GM18502 (cell line): ENCODE measurements around the gene CCSER2.
"Not testable (repeated sequence)": the region's sequence is repeated elsewhere in the genome, so short reads cannot be mapped to it uniquely, and the experiment has no call there.

Experiments
- ATAC-seq: cut with Tn5 transposase; IDR thresholded peaks from one replicate; pipeline ENCODE4 v1.9.1; 2021; ENCODE audit warnings: mild to moderate bottlenecking; ENCODE audit not compliant: unreplicated experiment, poor library complexity

CCSER2 gene

DNA sequence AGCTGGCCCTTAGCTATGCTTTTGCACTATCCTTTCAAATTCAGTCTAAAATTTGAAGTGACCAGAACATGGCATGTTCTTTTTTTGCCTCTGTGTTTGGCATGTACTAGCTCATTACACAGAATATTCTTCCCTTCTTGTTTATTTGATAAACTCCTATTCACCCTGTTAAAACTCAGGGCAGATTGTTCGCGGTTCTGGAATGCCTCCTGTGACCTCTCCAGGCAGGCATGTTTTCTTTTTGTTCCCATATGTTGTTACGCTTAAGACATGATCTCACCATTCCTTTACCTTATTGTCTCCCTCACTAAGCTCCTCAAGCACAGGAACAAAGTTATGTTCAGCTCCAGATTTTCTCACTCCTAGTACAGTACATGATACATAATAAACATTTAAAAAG, 181.7 kb downstream of the CCSER2 start:
- no peak for ATAC-seq

DNA sequence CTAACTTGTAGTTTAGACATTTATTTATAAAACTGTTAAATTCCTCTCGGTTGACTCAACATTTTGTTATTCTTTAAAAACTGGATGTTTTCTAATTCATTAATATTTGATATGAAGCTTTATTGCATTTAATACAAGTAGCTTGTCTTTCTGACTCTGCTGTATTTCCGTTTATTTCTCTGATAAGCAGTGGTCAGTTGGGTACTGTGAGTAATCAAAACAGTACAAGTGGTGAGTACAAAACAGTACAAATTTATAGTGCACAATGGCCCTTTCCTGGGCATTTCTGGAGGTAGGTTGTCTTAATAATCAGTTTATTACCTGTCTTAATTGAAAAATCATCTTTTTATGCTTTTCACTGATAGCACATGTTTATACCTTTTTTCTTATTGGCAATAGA, 182.7 kb downstream of the CCSER2 start:
- ATAC-seq, result no peak

DNA sequence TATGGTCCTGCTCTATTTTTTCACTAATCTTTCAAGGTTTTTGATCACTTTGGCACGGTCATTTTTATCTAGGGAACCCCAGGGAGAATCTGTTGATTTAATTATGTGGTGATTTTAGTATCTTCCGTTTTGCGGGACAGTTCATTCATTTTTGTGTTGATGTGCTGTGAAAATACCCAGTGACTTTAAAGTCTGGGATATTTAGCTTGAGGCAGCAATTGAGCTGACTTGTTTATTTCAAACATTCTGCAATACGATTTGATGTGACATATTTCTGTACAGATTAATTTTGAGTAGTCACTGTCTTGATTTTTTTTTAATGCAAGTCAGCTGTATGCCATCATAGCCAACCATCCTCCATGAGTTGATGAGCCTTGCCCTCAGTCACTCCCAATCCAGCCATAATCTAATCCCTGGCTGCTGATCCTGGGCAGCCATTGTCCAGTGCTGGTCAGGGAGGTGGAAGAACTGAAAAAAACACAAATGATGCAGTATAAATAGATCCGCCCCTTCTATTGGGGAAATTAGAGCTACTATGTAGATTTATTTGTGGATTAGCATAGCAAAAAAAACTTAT, 183.4 kb downstream of the CCSER2 start:
- no peak for ATAC-seq

DNA sequence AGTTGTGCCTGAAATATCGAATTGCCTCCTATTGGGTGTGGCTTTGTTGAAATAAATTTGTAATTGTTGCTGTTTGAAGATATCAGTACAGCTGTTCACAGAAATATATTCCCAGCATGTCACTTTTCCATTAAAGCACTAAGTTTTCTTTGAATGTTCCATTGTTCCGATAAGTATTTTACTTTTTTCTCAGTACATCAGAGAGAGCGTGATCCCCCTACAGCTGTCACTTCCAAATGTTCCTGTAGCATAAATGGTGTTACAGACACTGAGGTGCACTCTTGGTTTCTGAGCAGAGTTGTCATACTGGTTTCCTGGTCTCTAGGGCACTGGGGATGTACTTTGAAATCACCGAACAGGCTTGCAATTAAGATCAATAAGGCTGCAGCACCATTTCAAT, 189.2 kb downstream of the CCSER2 start:
- no peak for ATAC-seq

DNA sequence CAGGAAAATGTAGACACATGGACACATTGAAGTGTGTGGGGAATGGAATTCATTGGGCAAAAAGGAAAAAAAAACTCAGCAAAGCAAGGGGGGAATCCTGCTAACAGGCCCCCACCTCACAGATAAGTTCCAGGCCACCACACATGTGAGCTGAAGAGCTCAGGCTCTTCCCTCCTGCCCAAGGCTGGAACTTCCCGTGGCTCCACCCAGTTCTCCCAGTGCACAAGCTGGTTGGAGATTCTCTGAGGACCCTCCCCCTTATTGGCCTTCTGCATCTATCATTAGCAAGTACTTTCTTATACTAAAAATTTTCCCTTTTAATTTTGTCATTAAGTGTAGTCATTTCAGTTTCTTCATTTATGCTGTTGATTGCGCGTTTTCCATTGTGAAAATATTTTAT, 190.8 kb downstream of the CCSER2 start:
- ATAC-seq, result no peak

DNA sequence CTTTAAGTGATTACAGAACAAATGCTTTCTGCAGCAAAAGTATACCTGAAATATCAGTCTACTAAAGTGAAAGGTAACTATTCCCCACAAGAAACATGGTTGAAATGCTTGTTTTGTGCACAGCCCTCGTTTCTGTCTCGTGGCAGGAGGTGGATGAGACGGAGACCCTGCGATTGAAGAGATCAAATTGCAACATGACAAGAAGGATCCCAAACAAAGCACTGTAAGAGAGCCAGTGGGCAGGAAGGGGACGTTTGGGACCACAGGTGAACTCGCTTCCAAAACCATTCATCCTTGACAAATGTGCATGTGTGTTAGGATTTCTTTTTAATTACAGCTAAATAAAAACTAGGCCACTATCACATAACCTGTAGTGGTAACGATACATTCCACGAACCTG, 192.6 kb downstream of the CCSER2 start:
- ATAC-seq, result no peak

DNA sequence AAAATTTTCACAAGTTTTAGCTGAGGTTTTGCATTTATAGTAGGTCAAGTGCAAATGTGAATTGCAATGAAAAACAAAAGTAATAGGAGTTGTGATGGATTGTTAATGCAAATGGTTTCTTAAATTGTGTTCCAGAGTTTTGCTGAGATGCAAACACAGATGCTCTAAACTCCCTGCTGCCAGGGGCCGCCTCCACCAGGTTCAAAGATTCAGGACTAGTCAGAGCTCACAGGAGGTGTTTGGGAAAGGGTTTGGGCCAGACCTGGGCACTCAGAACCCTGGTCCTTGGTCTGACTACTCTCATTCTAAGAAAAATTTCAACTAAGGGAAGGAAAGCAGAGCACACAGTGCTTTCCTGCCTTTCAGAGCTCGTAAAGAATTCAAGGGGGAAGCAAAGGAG, 193.1 kb downstream of the CCSER2 start:
- ATAC-seq, result no peak

DNA sequence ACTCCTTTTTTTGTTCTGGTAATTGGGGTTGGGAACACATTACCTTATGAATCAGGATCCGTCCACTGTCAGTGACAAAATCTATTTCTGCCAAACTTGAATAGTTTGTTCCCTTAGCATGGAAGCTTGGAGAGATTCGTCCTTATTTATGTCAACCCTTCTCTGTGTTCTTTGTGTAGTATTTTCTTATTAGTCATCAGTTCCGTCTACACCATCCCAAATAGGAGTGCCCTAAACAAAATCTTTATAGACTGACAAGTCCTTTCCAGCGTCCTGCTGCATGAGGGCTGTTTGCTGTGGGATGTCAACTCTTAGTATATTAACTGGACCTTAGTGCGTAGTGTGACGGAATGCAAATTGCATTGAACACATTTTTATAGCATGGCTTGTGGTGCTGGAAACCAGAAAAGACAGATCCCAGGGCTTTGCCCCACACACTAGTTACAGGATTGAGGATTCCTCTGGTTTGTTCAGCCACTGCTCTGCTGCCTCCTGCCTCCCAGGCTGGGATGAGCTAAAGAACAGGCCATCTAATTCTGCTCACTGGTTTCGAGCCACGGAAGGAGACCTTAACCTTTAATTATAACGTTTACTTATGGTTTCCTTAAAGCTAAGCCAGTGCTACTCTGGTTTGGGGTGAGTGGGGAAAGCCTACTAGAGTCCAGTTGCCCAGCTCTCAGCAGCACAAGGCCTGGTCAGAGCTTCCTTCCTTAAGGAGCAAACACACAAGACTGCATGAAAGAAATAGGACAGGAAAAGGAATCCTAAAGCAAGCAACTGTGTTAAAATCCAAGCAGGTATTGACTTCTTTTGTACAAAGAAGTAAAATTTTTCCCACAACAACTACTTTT, 194.4 kb downstream of the CCSER2 start:
- ATAC-seq, result no peak

DNA sequence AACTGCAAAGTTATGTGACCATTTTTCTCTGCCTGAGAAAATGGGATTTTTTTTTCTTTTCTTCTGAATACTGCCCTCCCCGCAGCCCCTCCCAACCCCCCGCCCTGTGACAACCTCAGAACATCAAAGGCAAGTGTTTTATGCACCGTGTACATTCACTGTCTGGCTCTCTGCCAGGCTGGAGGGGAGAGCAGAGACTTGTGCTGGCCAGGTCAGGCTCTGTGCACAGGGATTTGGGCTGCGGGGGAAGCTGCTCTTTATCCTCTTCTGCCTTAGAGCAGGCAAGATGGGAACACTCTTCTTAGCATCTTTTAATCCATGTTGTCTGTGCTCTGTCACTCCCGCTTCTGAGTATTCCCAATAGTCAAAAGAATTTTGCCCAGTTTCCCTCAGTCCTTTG, 195.1 kb downstream of the CCSER2 start:
- no peak for ATAC-seq

DNA sequence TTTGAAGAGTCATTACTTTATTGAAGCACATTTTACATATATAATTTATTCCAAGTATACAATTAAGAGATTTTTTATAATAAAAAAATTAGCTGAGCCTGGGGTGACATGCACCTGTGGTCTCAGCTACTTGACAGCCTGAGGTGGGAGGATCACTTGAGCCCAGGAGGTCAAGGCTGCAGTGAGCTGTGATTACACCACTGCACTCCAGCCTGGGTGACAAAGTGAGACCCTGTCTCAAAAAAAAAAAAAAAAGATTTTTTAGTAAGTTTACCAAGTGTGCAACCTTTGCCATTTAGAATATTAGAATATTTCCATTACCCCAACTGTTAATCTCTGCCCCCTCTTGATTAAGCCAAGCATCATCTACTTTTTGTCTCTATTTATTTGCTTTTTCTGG, 196.0 kb downstream of the CCSER2 start:
- ATAC-seq, result no peak

DNA sequence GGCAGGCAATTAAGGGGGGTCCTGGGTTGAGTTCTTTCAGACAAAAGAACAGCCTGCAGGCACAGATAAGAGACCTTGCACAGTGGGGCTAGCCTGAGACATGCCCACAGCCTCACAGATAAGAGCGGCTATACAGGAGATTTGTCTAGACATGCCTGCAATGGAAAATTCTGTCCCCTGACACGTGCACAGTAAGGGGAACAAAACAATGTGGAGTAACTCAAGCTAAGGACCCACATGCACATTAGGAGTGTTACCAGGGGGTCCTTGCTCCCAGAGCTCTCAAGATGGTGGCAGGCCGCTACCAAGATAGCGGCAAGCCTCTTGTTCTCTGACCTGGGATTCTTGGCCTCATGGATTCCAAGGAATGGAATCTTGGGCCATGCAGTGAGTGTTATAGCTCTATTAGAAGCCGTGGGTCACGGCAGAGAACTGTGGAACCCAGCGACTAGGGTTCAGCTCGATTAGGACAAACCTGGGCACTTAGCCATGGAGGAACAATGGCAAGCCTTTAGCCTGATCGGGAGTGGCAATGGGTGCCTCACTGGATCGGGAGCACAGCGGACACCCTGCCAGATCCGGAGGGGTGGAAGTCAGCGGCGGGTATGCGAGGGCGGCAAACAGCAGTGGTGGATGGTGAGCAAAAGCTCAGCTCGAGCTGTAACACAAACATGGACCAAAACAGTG, 196.9 kb downstream of the CCSER2 start:
- ATAC-seq, result no peak

DNA sequence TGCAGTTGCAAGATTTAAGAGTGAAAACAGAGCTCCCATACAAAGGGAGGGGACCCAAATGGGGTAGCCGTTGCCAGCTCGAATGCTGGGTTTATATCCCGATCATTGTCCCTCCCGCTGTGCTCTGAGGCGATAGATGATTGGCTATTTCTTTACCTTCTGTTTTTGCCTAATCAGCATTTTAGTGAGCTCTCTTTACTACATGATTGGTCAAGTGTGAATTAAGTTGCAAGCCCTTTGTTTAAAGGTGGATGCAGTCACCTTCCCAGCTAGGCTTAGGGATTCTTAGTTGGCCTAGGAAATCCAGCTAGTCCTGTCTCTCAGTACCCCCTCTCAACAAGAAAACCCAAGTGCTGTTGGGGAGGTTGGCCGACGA, 197.4 kb downstream of the CCSER2 start:
- not testable (repeated sequence) for ATAC-seq

DNA sequence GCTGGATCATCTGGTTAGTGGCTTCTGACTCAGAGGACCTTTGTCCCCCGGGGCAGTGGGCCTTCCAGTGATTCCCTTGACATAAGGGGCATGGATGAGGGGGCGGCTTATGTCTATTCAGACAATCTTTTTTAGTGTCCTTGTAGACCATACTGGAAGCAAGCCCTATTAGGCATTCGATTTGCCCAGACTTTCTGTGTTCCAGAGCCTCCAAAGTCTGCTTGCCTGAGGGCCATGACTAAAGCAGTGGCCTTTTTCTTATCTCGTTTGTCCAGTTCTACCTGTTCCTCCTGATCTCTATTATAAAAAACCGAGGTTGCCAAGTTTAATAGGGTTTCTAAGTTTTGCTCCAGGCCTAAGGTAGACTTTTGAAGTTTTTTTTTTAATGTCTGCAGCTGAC, 199.0 kb downstream of the CCSER2 start:
- ATAC-seq, result not testable (repeated sequence)

DNA sequence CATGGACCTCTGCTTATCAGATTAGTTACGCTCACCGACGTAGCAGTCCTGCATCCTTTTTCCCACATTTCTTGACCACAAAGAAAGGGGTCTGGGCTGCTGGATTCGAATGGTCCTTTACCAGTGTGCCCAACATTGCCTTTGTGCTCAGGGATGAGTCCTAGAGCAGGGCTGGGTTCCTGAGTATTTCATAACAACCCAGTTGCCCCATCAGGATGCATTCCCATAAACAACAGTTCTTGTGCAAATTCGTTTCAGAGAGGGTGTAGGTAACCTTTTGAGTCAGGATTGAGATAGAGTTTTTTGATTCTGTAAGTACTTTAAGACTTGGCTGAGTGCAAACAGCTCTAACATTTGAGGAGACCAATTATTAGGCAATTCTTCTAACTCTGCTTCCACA, 200.1 kb downstream of the CCSER2 start:
- ATAC-seq, result not testable (repeated sequence)

DNA sequence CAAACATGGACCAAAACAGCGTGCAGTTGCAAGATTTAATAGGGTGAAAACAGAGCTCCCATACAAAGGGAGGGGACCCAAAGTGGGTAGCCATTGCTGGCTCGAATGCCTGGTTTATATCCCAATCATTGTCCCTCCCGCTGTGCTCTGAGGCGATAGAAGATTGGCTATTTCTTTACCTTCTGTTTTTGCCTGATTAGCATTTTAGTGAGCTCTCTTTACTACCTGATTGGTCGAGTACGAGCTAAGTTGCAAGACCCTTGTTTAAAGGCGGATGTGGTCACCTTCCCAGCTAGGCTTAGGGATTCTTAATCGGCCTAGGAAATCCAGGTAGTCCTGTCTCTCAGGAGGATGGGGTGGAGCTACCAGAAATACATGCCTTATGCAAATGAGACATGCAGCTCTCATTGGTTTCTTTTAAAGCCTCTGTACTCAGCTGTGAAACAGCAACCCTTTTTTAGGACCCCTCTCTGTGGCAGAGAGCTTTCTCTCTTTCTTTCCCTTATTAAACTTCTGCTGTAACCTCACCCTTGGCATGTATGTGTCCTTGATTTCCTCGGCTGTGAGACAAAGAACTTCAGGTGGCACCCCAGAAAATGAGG, 202.4 kb downstream of the CCSER2 start:
- no peak for ATAC-seq

DNA sequence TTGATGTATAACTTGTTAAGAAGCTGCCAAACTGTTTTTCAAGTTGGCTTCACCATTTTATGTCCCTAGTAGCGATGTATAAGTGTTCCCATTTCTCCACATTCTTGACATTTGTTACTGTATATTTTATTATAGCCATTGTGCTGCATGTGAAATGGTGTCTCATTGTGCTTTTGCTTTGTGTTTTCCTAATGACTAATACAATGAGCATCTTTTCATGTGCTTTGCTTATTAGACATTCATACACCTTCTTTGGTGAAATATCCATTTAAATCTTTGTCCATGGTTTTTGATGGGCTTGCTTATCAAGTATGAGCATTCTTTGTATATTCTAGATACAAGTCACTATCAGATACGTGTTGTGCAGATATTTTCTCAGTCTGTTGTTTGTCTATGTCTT, 203.0 kb downstream of the CCSER2 start:
- no peak for ATAC-seq

DNA sequence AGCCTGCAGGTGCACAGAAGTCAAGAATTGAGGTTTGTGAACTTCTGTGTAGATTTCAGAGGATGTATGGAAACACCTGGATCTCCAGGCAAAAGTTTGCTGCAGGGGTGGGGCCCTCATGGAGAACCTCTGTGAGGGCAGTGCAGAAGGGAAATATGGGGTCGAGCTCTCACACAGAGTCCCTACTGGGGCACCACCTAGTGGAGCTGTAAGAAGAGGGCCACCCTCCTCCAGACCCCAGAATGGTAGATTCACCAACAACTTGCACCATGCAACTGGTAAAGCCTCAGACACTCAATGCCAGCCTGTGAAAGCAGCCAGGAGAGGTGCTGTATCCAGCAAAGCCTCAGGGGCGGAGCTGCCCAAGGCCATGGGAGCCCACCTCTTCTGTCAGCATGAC, 205.8 kb downstream of the CCSER2 start:
- ATAC-seq, result no peak

DNA sequence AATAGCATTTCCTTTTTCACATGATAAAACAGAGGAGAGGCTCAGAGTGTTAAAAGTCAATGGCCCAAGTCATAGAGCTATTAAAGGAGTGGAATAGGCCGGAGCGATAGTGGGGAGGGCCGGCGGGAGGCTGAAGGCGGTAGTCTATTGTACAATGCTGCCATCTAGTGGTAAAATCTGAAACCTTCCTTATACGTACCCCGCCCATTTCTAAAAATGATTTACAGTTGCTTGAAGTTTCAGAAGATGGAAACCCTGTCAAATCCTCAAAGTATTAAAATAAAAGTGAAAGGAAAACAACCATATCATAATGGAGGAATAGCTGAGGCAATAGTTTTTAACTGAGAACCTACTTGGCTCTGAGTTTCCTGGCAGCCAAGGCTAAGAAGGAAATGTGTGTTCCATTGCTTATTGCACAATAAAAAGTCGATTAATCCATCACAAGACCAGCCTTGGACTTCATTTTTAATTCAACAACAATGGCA, 209.1 kb downstream of the CCSER2 start:
- ATAC-seq, result peak; percentile 72

DNA sequence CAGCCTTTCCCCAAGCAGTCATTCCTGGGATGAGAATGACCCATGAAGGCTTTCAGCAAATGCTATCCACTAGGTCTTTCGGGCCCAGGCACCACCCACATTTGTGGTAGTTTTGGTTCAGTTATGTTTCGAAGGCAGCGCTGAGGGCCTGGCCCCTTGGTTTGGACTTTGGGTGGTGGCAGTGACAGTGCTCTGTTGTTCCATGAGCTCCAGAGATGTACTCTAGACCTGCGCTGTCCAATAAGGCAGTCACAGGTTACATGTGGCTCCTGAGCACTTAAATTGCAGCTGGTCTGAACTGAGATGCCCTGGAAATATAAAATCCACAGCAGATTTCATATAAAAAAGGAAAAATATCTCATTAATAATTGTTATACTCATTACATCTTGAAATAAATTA, 209.6 kb downstream of the CCSER2 start:
- ATAC-seq, result no peak

DNA sequence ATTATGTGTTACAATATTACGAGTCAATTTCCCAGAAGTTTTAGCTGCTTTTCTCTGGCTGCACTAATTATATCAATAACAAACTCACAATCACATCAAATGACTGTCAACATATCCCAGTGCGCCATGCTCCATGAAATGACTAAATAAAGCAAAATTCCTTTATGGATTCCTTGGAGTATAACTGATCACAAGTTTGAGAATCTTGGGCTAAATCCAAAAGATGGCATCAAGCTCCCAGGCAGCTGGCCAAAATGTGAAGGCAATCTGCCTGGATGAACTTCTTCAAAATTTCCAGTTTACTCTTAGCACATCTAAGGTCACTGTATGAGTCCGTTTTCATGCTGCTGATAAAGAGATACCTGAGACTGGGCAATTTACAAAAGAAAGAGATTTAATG, 210.8 kb downstream of the CCSER2 start:
- ATAC-seq, result no peak

DNA sequence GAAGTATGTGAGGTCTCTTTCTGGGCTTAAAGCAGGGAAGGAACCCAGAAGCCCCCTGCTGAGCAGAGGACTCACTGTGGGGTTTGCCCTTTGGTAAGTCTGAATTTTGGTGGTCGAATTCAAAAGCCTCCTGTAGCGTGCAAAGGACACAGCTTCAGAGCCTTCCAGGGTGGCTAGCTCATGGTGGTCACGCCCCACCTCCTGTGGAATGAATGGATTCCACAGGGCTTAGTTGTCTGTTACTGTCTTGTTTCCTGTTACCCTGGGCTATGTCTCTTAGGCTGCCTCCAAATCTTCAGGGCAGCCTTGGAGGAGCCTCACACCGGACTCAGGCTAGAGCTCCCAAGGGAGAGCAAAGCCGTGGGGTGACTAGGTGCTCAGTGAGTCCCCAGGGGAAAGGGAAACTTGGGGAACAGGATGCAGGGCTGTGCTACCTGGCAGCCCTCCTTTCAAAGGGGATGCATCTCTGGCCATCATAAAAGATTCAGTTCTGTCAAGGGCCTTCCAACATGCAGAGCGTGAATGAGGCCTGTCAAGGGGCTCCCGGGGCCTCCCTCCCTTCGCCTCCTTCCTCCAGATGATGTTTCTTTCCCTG, 211.7 kb downstream of the CCSER2 start:
- peak; percentile 20 for ATAC-seq
